ENCODE results near the gene ACTRT3.
A peak's percentile ranks its signal among the peaks of the same experiment; 100 is the strongest.
"Not testable (repeated sequence)": the region's sequence is repeated elsewhere in the genome, so short reads cannot be mapped to it uniquely, and the experiment has no call there.

ACTRT3 gene

DNA sequence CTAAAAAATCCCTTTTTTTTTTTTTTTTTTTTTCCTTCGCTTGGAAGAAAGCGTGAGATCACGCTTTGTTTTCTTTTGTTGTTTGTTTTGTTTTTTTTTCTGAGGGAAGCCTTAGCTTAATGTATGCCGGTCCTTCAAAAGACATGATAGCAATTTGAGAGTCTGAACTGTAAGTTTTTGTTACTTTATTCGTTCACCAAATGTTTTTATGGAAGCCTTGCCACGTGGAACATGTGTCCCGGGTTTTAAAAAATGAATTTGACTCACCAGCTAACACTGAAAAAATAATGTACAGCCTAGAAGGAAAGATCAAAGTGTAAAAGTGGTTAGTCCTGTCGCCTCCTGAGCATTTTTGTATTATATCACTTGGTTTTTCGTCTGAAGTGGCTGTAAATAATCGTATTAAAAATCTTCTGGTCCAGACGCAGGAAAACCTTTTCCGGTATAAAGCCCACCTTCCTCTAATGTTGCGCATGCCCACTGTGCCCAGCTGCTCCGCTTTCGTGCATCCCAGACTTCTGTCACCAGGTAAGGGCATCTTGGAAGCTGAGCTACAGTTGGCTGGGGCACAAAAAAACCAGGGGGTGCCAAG is 3.0 kb upstream of the ACTRT3 start:
- DNase-seq: peak; percentile 55

DNA sequence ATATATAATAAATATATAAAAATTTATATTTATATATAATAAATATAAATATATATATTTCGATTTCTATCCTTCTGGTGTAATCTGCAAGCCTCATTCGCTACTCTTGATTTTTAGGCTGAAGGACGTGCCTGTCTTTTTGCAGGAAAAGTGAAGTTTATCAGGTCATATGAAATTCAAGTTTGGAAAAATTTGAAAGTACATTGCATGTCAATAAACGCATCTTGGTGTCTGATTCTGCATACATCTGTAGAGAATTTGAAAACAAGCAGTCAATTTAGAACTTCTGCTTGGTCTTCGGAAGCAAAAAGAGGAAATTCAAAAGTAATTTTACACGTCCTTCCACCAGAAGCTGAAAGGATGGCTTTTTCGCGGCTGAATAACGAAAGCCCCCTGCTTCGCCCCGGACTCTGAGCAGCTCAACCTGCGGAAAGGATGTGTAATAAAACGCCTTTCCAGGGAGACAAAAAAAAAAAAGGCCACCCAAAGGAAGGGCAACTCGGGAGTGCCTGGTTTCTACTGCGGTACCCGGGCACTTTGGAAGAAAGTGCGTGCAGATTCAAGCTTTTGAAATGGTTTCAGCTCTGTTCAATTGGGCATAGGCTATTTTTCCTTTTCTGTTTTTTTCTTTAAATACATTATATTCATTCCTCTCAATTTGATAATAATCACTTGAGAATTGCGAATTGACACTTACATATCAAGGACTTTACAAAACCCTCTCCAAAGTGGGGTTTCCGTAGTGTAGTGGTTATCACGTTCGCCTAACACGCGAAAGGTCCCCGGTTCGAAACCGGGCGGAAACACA is 2.3 kb upstream of the ACTRT3 start:
- peak; percentile 54 for DNase-seq

DNA sequence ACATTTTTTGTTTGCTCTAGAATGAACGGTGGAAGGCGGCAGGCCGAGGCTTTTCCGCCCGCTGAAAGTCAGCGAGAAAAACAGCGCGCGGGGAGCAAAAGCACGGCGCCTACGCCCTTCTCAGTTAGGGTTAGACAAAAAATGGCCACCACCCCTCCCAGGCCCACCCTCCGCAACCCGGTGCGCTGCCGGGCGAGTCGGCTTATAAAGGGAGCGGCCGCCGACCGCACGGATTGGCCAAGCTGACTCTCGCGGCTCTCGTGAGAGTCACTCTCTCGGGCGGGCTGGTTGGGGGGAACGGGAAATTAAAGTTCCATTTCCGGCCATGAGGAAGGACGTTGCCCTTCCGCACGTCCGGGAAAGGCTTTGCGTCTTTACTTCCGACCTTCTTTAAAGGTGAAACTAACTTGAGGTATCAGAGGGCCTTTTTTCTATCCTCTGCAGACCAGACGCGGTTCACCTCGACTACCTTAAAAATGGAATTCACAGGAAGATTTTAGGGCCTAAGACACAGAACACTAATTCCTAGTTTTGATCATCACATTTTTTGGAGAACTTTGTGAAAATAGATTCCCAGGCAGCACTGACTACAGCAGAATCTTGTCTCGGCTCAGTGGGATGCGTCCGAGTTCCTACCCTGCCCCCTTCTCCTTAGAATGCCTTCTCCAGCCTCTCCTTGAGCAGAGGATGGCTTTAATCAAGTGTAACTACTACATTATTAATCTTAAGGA is 4.3 kb downstream of the ACTRT3 start, which contains the start of gene TERC:
TSS of gene TERC (minus strand) at position 179 of the 731 bp plus-strand sequence.
- peak; percentile 83 for DNase-seq

DNA sequence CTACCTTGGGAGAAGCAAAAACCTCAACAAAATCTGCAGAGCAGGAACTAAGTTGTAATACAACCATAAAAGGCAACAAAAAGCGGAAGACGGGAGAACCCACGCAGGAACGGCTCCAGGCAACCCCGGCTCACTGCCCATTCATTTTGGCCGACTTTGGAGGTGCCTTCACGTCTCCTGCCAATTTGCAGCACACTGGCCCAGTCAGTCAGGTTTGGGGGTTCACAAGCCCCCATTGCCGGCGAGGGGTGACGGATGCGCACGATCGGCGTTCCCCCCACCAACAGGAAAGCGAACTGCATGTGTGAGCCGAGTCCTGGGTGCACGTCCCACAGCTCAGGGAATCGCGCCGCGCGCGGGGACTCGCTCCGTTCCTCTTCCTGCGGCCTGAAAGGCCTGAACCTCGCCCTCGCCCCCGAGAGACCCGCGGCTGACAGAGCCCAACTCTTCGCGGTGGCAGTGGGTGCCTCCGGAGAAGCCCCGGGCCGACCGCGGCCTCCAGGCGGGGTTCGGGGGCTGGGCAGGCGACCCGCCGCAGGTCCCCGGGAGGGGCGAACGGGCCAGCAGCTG is 5.0 kb downstream of the ACTRT3 start:
- DNase-seq: peak; percentile 43

- DNase-seq: no peak
Observed at GRCh38 chr3:169760479-169760878, 8.9 kb downstream of the ACTRT3 start.

DNA sequence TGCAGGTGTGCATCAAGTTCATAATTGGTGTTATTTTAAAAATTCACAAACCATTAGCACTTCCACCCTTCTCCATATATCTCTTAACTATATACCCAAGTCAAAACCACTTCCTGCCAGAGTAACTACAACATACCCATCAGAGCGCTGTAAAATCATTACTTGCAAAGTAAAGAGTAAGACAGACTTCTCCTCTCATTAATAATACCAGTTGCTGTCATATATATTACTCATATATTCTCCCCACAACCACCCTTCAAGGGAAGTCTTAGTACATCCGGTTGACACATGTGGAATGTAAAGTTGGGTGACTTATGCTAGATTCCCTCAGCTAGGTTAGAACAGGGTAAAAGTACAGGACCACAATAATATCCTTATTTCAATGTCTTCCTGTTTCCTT is 10.1 kb downstream of the ACTRT3 start:
- DNase-seq: no peak

- DNase-seq: no peak
Observed at GRCh38 chr3:169758359-169758994, 10.9 kb downstream of the ACTRT3 start.

GRCh38 chr3:169755488-169755887 is 13.9 kb downstream of the ACTRT3 start:
- no peak for DNase-seq

DNA sequence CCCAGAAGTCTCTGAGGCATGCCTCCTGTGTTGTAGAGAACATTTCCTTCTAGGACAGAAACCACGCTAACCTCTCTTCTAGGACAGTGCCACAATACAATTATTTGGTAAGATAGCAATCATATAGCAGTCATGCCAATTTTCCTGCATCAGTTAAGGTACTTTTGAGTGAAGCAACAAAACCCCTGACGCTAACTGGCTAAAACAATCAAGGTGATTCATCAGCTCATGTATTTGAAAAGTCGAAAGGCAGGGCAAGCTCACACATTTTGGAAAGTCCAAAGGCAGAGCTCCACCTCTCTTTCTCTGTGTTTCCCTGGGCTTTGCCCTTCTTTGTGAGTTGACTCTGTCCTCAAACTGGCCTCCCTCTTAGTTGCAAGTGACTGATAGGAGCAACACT is 14.7 kb downstream of the ACTRT3 start:
- no peak for DNase-seq

GRCh38 chr3:169751875-169752274 is 17.5 kb downstream of the ACTRT3 start:
- no peak for DNase-seq

GRCh38 chr3:169750665-169751064 is 18.7 kb downstream of the ACTRT3 start:
- DNase-seq: no peak

GRCh38 chr3:169748670-169749069 is 20.7 kb downstream of the ACTRT3 start:
- no peak for DNase-seq

DNA sequence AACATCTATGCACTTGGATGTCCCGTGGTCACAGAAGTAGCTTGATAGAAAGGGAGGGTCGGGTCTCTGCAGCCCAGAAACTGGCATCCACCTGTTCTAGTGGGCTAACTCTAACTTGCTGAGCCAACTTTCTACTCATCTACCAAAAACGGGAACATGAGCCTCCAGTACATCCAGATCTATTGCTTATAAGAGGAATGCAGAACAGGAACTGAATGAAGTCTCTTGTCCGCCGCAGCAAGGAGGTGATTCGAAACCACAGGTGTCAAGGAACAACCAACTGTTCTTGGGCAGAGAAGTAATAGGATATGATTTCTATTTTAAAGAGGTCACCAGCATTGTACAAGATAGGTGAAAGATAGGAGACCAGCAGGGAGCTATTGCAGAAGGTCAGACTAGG is 22.4 kb downstream of the ACTRT3 start:
- no peak for DNase-seq

GRCh38 chr3:169744366-169745054 is 24.9 kb downstream of the ACTRT3 start:
- no peak for DNase-seq

GRCh38 chr3:169739067-169739466 is 30.3 kb downstream of the ACTRT3 start:
- no peak for DNase-seq

GRCh38 chr3:169731857-169732256 is 37.5 kb downstream of the ACTRT3 start:
- not testable (repeated sequence) for DNase-seq

GRCh38 chr3:169722724-169723123 is 46.6 kb downstream of the ACTRT3 start:
- DNase-seq: no peak

GRCh38 chr3:169718415-169718814 is 50.9 kb downstream of the ACTRT3 start:
- DNase-seq: not testable (repeated sequence)
